ENCODE results near the gene KCNMA1. TPM values are rescaled to one million over a fixed set of nuclear protein-coding genes. Genes with fewer than 3 reads are reported as not detected.

Gene KCNMA1
- total RNA-seq, 1 experiment from 2014 or later: 0.45 TPM

DNA sequence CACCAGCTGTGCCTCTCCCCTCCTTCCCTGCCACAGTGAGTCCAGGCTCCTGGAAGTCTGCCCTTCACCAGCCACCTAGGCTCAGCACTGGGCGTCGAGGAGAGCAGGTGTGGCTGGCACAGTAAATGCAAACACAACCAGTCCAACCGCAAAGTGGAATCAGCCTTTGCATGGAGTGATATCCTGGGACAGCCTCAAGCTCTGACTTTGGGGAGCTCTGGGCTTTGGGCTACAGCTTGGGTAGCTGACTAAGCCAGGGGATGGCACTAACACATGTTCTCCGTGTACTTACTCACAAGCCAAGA, 312.4 kb downstream of the KCNMA1 start:
- DNase-seq: no peak
- CTCF ChIA-PET: no interaction called here
- no TSS peak for BruUV-seq (replicated peaks)
- H3K27ac Mint-ChIP-seq (ENCODE audit: unreplicated experiment): no peak overlapping the region
- H3K4me1 Mint-ChIP-seq (ENCODE audit: low read depth, unreplicated experiment): no peaks in the 10 kb centered on the region
- no peaks in the 10 kb centered on the region for H3K9me3 Mint-ChIP-seq (ENCODE audit: low read depth, unreplicated experiment)
- no peaks in the 10 kb centered on the region for H3K36me3 Mint-ChIP-seq (ENCODE audit: insufficient read depth, unreplicated experiment)
- TF ChIP-seq, protein P1, sequence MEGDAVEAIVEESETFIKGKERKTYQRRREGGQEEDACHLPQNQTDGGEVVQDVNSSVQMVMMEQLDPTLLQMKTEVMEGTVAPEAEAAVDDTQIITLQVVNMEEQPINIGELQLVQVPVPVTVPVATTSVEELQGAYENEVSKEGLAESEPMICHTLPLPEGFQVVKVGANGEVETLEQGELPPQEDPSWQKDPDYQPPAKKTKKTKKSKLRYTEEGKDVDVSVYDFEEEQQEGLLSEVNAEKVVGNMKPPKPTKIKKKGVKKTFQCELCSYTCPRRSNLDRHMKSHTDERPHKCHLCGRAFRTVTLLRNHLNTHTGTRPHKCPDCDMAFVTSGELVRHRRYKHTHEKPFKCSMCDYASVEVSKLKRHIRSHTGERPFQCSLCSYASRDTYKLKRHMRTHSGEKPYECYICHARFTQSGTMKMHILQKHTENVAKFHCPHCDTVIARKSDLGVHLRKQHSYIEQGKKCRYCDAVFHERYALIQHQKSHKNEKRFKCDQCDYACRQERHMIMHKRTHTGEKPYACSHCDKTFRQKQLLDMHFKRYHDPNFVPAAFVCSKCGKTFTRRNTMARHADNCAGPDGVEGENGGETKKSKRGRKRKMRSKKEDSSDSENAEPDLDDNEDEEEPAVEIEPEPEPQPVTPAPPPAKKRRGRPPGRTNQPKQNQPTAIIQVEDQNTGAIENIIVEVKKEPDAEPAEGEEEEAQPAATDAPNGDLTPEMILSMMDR (IDR thresholded peaks at IDR 0.05; ENCODE audit: unreplicated experiment): no peak
- H3K4me3 Mint-ChIP-seq (ENCODE audit: low read depth, unreplicated experiment): no peak overlapping the region
- intact Hi-C loops (cut with micrococcal nuclease; ENCODE audit: unreplicated experiment): no loop called here
- H3K27me3 Mint-ChIP-seq (ENCODE audit: unreplicated experiment): peaks cover 66% of the 10 kb centered on the region

DNA sequence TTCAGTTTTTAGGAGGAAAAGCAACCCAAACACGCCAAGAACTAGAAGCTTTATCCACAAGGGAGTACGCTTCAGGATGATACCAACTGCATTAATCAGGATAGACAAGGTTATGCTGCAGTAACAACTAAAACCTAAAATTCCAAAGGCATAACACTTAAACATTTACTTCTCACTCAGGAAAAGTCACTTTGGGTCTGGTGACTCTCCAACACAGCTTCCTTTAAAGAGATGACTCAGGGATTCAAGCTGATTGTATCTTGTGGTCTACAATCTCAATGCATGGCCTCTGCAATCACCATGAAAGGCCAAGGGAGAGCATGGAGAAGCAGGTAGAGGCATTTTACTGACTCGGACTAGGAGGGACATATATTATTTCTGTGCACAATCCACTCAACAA, 315.8 kb downstream of the KCNMA1 start:
- TF ChIP-seq, protein P1 (IDR thresholded peaks at IDR 0.05; ENCODE audit: unreplicated experiment): no peak
- CTCF ChIA-PET: no interaction called here
- intact Hi-C loops (cut with micrococcal nuclease; ENCODE audit: unreplicated experiment): no loop called here

DNA sequence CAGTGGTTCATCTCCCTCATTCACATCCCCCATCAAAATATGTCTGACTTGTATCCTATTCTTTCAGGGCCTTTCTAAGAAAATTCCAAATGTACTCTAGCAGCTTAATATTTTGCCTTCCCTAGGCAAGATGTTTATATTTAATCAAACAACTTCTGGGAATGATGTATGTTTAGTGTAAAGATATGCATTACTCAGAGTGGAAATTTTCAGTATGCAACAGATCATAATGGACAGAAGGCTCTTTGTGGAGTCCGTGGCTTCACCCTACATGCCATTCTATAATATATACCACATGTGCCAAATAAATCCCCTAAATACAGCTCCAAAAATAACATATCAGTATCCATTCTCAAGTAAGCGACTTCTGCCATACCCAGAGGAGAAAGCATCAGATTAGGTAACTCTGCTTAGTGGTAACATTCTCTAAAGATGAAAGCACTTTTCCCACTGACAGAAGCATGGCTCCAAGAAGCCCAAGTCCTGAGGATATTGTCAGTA, 316.6 kb downstream of the KCNMA1 start:
- intact Hi-C loops (cut with micrococcal nuclease; ENCODE audit: unreplicated experiment): no loop called here
- Mint-ChIP-seq H3K9me3 (ENCODE audit: low read depth, unreplicated experiment) (no peaks in the 10 kb centered on the region), H3K27ac (ENCODE audit: unreplicated experiment) (no peak overlapping the region), H3K4me3 (ENCODE audit: low read depth, unreplicated experiment) (no peak overlapping the region), H3K4me1 (ENCODE audit: low read depth, unreplicated experiment) (no peaks in the 10 kb centered on the region), H3K27me3 (ENCODE audit: unreplicated experiment) (peaks cover 99% of the 10 kb centered on the region), H3K36me3 (ENCODE audit: insufficient read depth, unreplicated experiment) (no peaks in the 10 kb centered on the region)
- DNase-seq: no peak
- BruUV-seq (replicated peaks): no TSS peak
- CTCF ChIA-PET: interaction anchor here (0.6 kb wide), 1 partner anchor 322 kb away, joined by 3 read pairs; no protein-coding TSS in a partner anchor
- TF ChIP-seq, protein P1 (IDR thresholded peaks at IDR 0.05; ENCODE audit: unreplicated experiment): no peak

More for the DNA sequence above, 315.8 kb downstream of the KCNMA1 start:
- Mint-ChIP-seq H3K9me3 (ENCODE audit: low read depth, unreplicated experiment) (no peaks in the 10 kb centered on the region), H3K27me3 (ENCODE audit: unreplicated experiment) (peaks cover 99% of the 10 kb centered on the region), H3K27ac (ENCODE audit: unreplicated experiment) (no peak overlapping the region), H3K4me1 (ENCODE audit: low read depth, unreplicated experiment) (no peaks in the 10 kb centered on the region), H3K36me3 (ENCODE audit: insufficient read depth, unreplicated experiment) (no peaks in the 10 kb centered on the region), H3K4me3 (ENCODE audit: low read depth, unreplicated experiment) (no peak overlapping the region)
- DNase-seq: no peak
- BruUV-seq (replicated peaks): no TSS peak

DNA sequence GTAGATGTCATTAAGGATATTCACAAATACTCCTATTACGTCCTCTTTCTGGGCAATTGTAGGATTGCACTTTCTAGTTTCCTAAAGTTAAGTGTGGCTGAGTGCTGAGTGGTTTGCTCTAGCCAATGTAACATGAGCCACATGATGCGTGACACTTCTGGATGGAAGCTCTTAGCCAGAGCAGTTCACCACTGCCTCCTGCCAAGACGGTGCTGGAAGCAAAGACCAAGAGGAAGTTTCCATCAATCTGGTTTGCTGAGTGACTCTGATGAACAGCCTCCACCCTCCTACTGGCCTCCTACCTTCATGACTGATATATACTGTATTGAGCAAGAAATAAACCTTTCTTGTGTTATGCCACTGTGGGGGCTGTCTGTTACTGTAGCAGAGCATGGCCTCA, 318.1 kb downstream of the KCNMA1 start:
- no peaks in the 10 kb centered on the region for H3K9me3 Mint-ChIP-seq (ENCODE audit: low read depth, unreplicated experiment)
- no peak overlapping the region for H3K27ac Mint-ChIP-seq (ENCODE audit: unreplicated experiment)
- DNase-seq: no peak
- H3K27me3 Mint-ChIP-seq (ENCODE audit: unreplicated experiment): peaks cover 99% of the 10 kb centered on the region
- no TSS peak for BruUV-seq (replicated peaks)
- no peaks in the 10 kb centered on the region for H3K36me3 Mint-ChIP-seq (ENCODE audit: insufficient read depth, unreplicated experiment)
- CTCF ChIA-PET: no interaction called here
- H3K4me3 Mint-ChIP-seq (ENCODE audit: low read depth, unreplicated experiment): no peak overlapping the region
- no peaks in the 10 kb centered on the region for H3K4me1 Mint-ChIP-seq (ENCODE audit: low read depth, unreplicated experiment)
- TF ChIP-seq, protein P1 (IDR thresholded peaks at IDR 0.05; ENCODE audit: unreplicated experiment): no peak
- intact Hi-C loops (cut with micrococcal nuclease; ENCODE audit: unreplicated experiment): no loop called here
